ENCODE data around the gene VPS35. TPM values are rescaled to one million over a fixed set of nuclear protein-coding genes. Genes with fewer than 3 reads are reported as not detected.

Gene VPS35
- total and polyA plus RNA-seq, 2 of the 13 experiments (the other 11 are each of a cell fraction or from before 2014, with no cell fraction given), result 30.7 to 136 TPM

DNA sequence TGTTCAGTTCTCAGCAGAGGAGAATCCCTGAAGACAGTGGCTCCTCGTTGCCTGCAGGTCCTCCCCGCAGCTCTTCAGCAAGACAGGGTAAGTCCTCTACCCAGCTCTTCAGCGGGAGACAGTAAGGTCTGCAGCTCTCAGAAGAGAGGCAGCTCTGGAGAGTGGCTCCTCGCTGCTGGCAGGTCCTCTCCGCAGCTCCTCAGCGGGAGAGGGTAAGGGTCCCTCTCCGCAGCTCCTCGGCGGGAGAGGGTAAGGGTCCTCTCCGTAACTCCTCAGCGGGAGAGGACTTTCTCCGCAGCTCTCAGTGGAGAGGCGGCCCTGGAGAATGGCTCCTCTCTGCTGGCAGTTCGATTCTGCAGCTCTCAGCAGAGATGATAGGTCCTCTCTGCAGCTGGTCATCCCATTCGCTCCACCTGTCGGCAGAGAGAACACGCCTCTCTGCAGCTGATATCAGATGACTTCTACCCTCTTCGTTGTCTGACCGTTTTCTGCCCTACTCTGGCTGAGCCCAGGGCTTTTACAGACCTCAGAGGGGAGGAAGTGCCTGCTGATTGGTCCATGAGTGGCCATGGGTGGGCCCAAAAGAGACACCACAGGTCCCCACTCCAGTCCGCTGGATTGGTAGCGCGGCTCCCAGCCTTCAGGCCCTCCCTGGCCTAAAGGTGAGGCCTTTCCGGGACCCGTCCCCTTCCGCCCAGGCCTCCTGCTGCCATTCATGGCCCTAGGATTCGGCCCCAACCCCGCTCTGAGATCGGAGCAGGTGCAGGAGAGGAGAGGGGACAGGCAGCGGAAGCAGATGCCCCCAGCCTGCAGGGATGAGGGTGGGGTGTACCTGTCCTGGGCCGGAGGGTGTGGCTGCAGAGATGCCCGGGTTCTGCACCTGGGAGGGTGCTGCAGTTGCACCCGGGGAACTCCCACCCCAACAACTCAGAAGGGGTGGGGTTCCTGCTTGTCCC lies 55.9 kb downstream of the VPS35 start (continued):
- TF ChIP-seq ZNF879 (CRISPR knock-in tag; IDR thresholded peaks at IDR 0.05) (0 out of 2 replicates have a peak, but pooled peaks have one; percentile 69), CBX2 (IDR thresholded peaks at IDR 0.05; ENCODE audit: low read depth, low read length) (no peak), CBX2 (CRISPR knock-in tag; IDR thresholded peaks at IDR 0.05; ENCODE audit: low read depth) (0 out of 2 replicates have a peak, but pooled peaks have one; percentile 32), ZNF3 (CRISPR knock-in tag; IDR thresholded peaks at IDR 0.05) (no peak), TBL1XR1 (IDR thresholded peaks at IDR 0.05; ENCODE audit: borderline replicate concordance, low read length, partially characterized antibody) (no peak), RFX1 (IDR thresholded peaks at IDR 0.05) (no peak), ZC3H13 (CRISPR knock-in tag; IDR thresholded peaks at IDR 0.05) (0 out of 2 replicates have a peak, but pooled peaks have one; percentile 12), KAT8 (CRISPR knock-in tag; IDR thresholded peaks at IDR 0.05) (peak; percentile 78), KDM6A (CRISPR knock-in tag; IDR thresholded peaks at IDR 0.05; ENCODE audit: low read depth) (no peak), U2AF1 (optimal IDR thresholded peaks at IDR 0.05; ENCODE audit: low read depth, low read length) (peak; percentile 69), TAF15 (IDR thresholded peaks at IDR 0.05; ENCODE audit: low read depth, low read length, poor library complexity, severe bottlenecking) (no peak), MIXL1 (CRISPR knock-in tag; IDR thresholded peaks at IDR 0.05) (no peak), ZMYM2 (CRISPR knock-in tag; IDR thresholded peaks at IDR 0.05) (0 out of 2 replicates have a peak, but pooled peaks have one; percentile 36), POLR2G (IDR thresholded peaks at IDR 0.05; ENCODE audit: low read depth, low read length) (peak; percentile 79), MTF2 (CRISPR knock-in tag; IDR thresholded peaks at IDR 0.05; ENCODE audit: borderline replicate concordance) (no peak; the same call in 1 of the 2 replicates), MXD4 (CRISPR knock-in tag; IDR thresholded peaks at IDR 0.05) (no peak)
- TF ChIP-seq, protein P1, sequence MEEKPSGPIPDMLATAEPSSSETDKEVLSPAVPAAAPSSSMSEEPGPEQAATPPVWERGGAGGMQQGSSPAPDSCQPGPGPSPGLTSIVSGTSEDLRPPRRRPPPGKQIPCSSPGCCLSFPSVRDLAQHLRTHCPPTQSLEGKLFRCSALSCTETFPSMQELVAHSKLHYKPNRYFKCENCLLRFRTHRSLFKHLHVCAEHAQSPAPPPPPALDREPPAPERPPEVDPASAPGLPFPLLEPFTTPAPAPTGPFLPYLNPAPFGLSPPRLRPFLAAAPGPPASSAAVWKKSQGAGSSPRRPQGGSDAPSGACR (CRISPR knock-in tag; IDR thresholded peaks at IDR 0.05), result peak; percentile 84; the same call in 1 of the 2 replicates
- TF ChIP-seq, protein P2, sequence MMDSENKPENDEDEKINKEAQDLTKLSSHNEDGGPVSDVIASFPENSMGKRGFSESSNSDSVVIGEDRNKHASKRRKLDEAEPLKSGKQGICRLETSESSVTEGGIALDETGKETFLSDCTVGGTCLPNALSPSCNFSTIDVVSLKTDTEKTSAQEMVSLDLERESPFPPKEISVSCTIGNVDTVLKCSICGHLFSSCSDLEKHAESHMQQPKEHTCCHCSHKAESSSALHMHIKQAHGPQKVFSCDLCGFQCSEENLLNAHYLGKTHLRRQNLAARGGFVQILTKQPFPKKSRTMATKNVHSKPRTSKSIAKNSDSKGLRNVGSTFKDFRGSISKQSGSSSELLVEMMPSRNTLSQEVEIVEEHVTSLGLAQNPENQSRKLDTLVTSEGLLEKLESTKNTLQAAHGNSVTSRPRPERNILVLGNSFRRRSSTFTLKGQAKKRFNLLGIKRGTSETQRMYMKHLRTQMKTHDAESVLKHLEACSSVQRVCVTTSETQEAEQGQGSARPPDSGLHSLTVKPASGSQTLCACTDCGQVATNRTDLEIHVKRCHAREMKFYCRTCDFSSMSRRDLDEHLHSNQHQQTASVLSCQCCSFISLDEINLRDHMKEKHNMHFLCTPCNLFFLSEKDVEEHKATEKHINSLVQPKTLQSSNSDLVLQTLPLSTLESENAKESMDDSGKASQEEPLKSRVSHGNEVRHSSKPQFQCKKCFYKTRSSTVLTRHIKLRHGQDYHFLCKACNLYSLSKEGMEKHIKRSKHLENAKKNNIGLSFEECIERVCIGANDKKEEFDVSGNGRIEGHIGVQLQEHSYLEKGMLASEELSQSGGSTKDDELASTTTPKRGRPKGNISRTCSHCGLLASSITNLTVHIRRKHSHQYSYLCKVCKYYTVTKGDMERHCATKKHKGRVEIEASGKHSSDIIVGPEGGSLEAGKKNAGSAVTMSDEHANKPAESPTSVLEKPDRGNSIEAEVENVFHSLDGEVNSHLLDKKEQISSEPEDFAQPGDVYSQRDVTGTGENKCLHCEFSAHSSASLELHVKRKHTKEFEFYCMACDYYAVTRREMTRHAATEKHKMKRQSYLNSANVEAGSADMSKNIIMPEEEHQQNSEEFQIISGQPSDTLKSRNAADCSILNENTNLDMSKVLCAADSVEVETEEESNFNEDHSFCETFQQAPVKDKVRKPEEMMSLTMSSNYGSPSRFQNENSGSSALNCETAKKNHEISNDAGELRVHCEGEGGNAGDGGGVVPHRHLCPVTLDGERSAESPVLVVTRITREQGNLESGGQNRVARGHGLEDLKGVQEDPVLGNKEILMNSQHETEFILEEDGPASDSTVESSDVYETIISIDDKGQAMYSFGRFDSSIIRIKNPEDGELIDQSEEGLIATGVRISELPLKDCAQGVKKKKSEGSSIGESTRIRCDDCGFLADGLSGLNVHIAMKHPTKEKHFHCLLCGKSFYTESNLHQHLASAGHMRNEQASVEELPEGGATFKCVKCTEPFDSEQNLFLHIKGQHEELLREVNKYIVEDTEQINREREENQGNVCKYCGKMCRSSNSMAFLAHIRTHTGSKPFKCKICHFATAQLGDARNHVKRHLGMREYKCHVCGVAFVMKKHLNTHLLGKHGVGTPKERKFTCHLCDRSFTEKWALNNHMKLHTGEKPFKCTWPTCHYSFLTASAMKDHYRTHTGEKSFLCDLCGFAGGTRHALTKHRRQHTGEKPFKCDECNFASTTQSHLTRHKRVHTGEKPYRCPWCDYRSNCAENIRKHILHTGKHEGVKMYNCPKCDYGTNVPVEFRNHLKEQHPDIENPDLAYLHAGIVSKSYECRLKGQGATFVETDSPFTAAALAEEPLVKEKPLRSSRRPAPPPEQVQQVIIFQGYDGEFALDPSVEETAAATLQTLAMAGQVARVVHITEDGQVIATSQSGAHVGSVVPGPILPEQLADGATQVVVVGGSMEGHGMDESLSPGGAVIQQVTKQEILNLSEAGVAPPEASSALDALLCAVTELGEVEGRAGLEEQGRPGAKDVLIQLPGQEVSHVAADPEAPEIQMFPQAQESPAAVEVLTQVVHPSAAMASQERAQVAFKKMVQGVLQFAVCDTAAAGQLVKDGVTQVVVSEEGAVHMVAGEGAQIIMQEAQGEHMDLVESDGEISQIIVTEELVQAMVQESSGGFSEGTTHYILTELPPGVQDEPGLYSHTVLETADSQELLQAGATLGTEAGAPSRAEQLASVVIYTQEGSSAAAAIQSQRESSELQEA (CRISPR knock-in tag; IDR thresholded peaks at IDR 0.05; ENCODE audit: not compliant biosample characterization), result peak; percentile 17
- TF ChIP-seq, protein P3, sequence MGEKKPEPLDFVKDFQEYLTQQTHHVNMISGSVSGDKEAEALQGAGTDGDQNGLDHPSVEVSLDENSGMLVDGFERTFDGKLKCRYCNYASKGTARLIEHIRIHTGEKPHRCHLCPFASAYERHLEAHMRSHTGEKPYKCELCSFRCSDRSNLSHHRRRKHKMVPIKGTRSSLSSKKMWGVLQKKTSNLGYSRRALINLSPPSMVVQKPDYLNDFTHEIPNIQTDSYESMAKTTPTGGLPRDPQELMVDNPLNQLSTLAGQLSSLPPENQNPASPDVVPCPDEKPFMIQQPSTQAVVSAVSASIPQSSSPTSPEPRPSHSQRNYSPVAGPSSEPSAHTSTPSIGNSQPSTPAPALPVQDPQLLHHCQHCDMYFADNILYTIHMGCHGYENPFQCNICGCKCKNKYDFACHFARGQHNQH (CRISPR knock-in tag; IDR thresholded peaks at IDR 0.05), result peak; percentile 27; the same call in 1 of the 2 replicates
